SK-N-SH (cell line): ENCODE measurements around the gene RAD52. TPM values are rescaled to one million over a fixed set of nuclear protein-coding genes. Genes with fewer than 3 reads are reported as not detected.

Experiments used
- CTCF ChIA-PET: fragments of 300-600, 350-600 bp; formaldehyde crosslinking; extraction: SDS; loops from one replicate; lab custom pipeline; 2021; lab: Yijun Ruan, JAX
- POLR2A ChIA-PET: fragments of 350-600 bp; sonication (Branson Sonifier 250); formaldehyde crosslinking; extraction: SDS; loops from one replicate; lab custom pipeline; 2020; ENCODE audit warnings: antibody characterized with exemption, inconsistent platforms; lab: Yijun Ruan, JAX
- DNase-seq: peaks from one replicate; pipeline ENCODE4 v3.0.0; 2012
- H2AFZ ChIP-seq: fragments of 200-600 bp; sonication (generic); 2 replicates; pipeline ENCODE4 v1.8.1; 2016; ENCODE audit warnings: antibody characterized with exemption, mild to moderate bottlenecking, low read depth
- H3F3A ChIP-seq: fragments of 200-600 bp; sonication (generic); replicated peaks from 2 replicates; pipeline ENCODE3; 2016; ENCODE audit warnings: antibody characterized with exemption, mild to moderate bottlenecking; ENCODE audit not compliant: insufficient read depth
- H3K27ac ChIP-seq, 2 experiments: fragments of 200-500 bp in 1 of 2; fragments of 200-600 bp in 1 of 2; sonication (Bioruptor generic) in 1 of 2; sonication (generic), shearing (Covaris generic) in 1 of 2; 2 replicates each; pipeline versions ENCODE4 v1.5.1 to v1.6.1; 2014 to 2016; ENCODE audit warnings: low read depth in 2 of 2, inconsistent platforms in 1 of 2, low read length in 1 of 2, mild to moderate bottlenecking in 1 of 2, mixed read lengths in 1 of 2
- H3K27me3 ChIP-seq: fragments of 200-600 bp; sonication (generic), shearing (Covaris generic); 2 replicates; pipeline ENCODE4 v1.6.1; 2016; ENCODE audit warnings: mixed run types; ENCODE audit not compliant: insufficient read depth
- H3K36me3 ChIP-seq, 2 experiments: fragments of 200-500 bp in 1 of 2; fragments of 200-600 bp in 1 of 2; sonication (Bioruptor generic) in 1 of 2; sonication (generic) in 1 of 2; replicated peaks in 1 of 2; 2 replicates each; pipeline versions ENCODE3 to v1.5.1; 2014 to 2016; ENCODE audit warnings: low read length in 1 of 2, mild to moderate bottlenecking in 1 of 2; ENCODE audit not compliant: insufficient read depth in 2 of 2, control insufficient read depth in 1 of 2
- H3K4me1 ChIP-seq, 2 experiments: fragments of 200-500 bp in 1 of 2; fragments of 200-600 bp in 1 of 2; sonication (Bioruptor generic) in 1 of 2; sonication (generic), shearing (Covaris generic) in 1 of 2; 2 replicates each; pipeline versions ENCODE4 v1.5.1 to v1.6.1; 2014 to 2016; ENCODE audit warnings: low read depth in 1 of 2, low read length in 1 of 2, mixed run types in 1 of 2; ENCODE audit not compliant: insufficient read depth in 2 of 2, control insufficient read depth in 1 of 2
- H3K4me2 ChIP-seq: fragments of 200-600 bp; sonication (generic), shearing (Covaris generic); 2 replicates; pipeline ENCODE4 v1.6.1; 2017; ENCODE audit warnings: mixed run types
- H3K4me3 ChIP-seq, 2 experiments: fragments of 200-500 bp in 1 of 2; fragments of 200-600 bp in 1 of 2; sonication (Bioruptor generic) in 1 of 2; sonication (generic), shearing (Covaris generic) in 1 of 2; 2 replicates each; pipeline versions ENCODE4 v1.5.1 to v1.8.1; 2014 to 2016; ENCODE audit warnings: low read depth in 2 of 2, inconsistent platforms in 1 of 2, low read length in 1 of 2, mild to moderate bottlenecking in 1 of 2, mixed read lengths in 1 of 2, moderate library complexity in 1 of 2
- H3K79me2 ChIP-seq: fragments of 200-600 bp; sonication (generic); 2 replicates; pipeline ENCODE4 v1.8.1; 2017; ENCODE audit warnings: mild to moderate bottlenecking; ENCODE audit not compliant: insufficient read depth
- H3K9ac ChIP-seq: fragments of 200-600 bp; sonication (generic); 2 replicates; pipeline ENCODE4 v1.6.1; 2017; ENCODE audit warnings: mixed run types
- H3K9me2 ChIP-seq: fragments of 200-600 bp; sonication (generic); 2 replicates; pipeline ENCODE4 v1.6.1; 2017; ENCODE audit warnings: mixed run types
- H3K9me3 ChIP-seq: fragments of 200-600 bp; sonication (generic); 2 replicates; pipeline ENCODE4 v1.6.1; 2017; ENCODE audit warnings: mixed run types, mild to moderate bottlenecking, moderate library complexity
- H4K20me1 ChIP-seq: fragments of 200-600 bp; sonication (generic); 2 replicates; pipeline ENCODE4 v1.6.1; 2017; ENCODE audit warnings: mild to moderate bottlenecking, mixed run types; ENCODE audit not compliant: insufficient read depth
- ELF1 ChIP-seq: IDR thresholded peaks from 2 replicates; pipeline ENCODE4 v1.4.0; 2012
- EP300 ChIP-seq, 2 experiments: IDR thresholded peaks; 2 replicates each; pipeline versions ENCODE4 v1.4.0 to v1.6.1; 2012; ENCODE audit warnings: borderline replicate concordance in 1 of 2, low read depth in 1 of 2, low read length in 1 of 2
- GABPA ChIP-seq: IDR thresholded peaks from 2 replicates; pipeline ENCODE4 v1.4.0; 2012; ENCODE audit warnings: low read depth, mild to moderate bottlenecking
- IRF3 ChIP-seq: fragments of 150-350 bp; IDR thresholded peaks from 2 replicates; pipeline ENCODE4 v1.6.1; 2016; ENCODE audit warnings: mild to moderate bottlenecking, low read depth, low read length
- JUND ChIP-seq: IDR thresholded peaks from 2 replicates; pipeline ENCODE4 v1.4.0; 2012
- MEF2A ChIP-seq: IDR thresholded peaks from 2 replicates; pipeline ENCODE4 v1.4.0; 2012; ENCODE audit warnings: low read depth, borderline replicate concordance
- MXI1 ChIP-seq: IDR thresholded peaks from 2 replicates; pipeline ENCODE4 v1.6.1; 2012; ENCODE audit warnings: mild to moderate bottlenecking, low read depth, low read length, improper control_type of control experiment
- PBX3 ChIP-seq: IDR thresholded peaks from 2 replicates; pipeline ENCODE4; 2012
- POLR2AphosphoS5 ChIP-seq: IDR thresholded peaks from 2 replicates; pipeline ENCODE4 v1.6.1; 2012; ENCODE audit warnings: low read depth, low read length
- RAD21 ChIP-seq: IDR thresholded peaks from 2 replicates; pipeline ENCODE4 v1.6.1; 2012; ENCODE audit warnings: mild to moderate bottlenecking, low read length
- REST ChIP-seq: IDR thresholded peaks from 2 replicates; pipeline ENCODE4 v1.6.1; 2012; ENCODE audit warnings: mild to moderate bottlenecking, low read depth, low read length, moderate library complexity
- RXRA ChIP-seq: IDR thresholded peaks from 2 replicates; pipeline ENCODE4 v1.4.0; 2012; ENCODE audit warnings: low read depth, mild to moderate bottlenecking, borderline replicate concordance
- SMC3 ChIP-seq: IDR thresholded peaks from 2 replicates; pipeline ENCODE4 v1.6.1; 2012; ENCODE audit warnings: low read depth, low read length, improper control_type of control experiment
- TAF1 ChIP-seq: IDR thresholded peaks from 2 replicates; pipeline ENCODE4 v1.6.1; 2012; ENCODE audit warnings: low read depth, mild to moderate bottlenecking, low read length, moderate library complexity, borderline replicate concordance
- TEAD4 ChIP-seq: IDR thresholded peaks from 2 replicates; pipeline ENCODE4 v1.4.0; 2012; ENCODE audit warnings: mild to moderate bottlenecking, borderline replicate concordance; ENCODE audit not compliant: insufficient read depth
- USF1 ChIP-seq: IDR thresholded peaks from 2 replicates; pipeline ENCODE4 v1.4.0; 2012; ENCODE audit warnings: low read depth, borderline replicate concordance
- USF2 ChIP-seq: fragments of 150-350 bp; IDR thresholded peaks from 2 replicates; pipeline ENCODE4 v1.6.1; 2017; ENCODE audit warnings: antibody characterized with exemption, low read length, low read depth, borderline replicate concordance
- ZBTB33 ChIP-seq: IDR thresholded peaks from 2 replicates; pipeline ENCODE4 v1.4.0; 2012; ENCODE audit warnings: low read depth, borderline replicate concordance
- WGBS: methylation state at CpG from one replicate; pipeline ENCODE4 v1.1.6; 2017; ENCODE audit warnings: low lambda C conversion rate; 5-methylcytosine and 5-hydroxymethylcytosine counted together
- polyA plus RNA-seq, 3 experiments: library from polyadenylated mRNA; depleted of rRNA; stranded (reverse); fragments of >200 nt; gene quantifications; 2 replicates each; pipeline ENCODE4 v1.2.3, GENCODE V29; 2012

RAD52 gene
- polyA plus RNA-seq, 1 of the 3 experiments (the other 2 are of a cell fraction): 11.2 TPM

- no peak for TF ChIP-seq MXI1
- TF ChIP-seq JUND: no peak
- TF ChIP-seq POLR2AphosphoS5: no peak
- no peak for TF ChIP-seq RXRA
- TF ChIP-seq IRF3: no peak
Observed at GRCh38 chr12:981961-982360, 32.5 kb upstream of the RAD52 start (continued).

GRCh38 chr12:981176-981828 lies 31.8 kb upstream of the RAD52 start:
- WGBS: 92% methylated on average over 8 of the region's 8 CpGs
- Histone ChIP-seq H2AFZ (no peak overlapping the region), H3K27ac (no peak overlapping the region), H3K27me3 (no peaks in the 10 kb centered on the region), H4K20me1 (no peaks in the 10 kb centered on the region), H3K79me2 (no peaks in the 10 kb centered on the region), H3K4me2 (no peak overlapping the region), H3K9me3 (no peaks in the 10 kb centered on the region), H3K9ac (no peak overlapping the region), H3K36me3 (peaks cover 0 to 5% of the 10 kb centered on the region in 2 experiments), H3K4me1 (no peaks in the 10 kb centered on the region; a peak in 1 of 4 replicates), H3K9me2 (no peaks in the 10 kb centered on the region), H3K4me3 (no peak overlapping the region), H3F3A (peaks cover 3% of the 10 kb centered on the region)
- CTCF ChIA-PET: interaction anchor here (1.2 kb wide), 1 partner anchor 32 kb away, joined by 3 read pairs; the partner anchor contains the start of gene RAD52
- POLR2A ChIA-PET: no interaction called here
- no peak for TF ChIP-seq ZBTB33
- no peak for TF ChIP-seq TEAD4
- TF ChIP-seq ELF1: no peak
- no peak for TF ChIP-seq USF1
- TF ChIP-seq PBX3: no peak
- TF ChIP-seq SMC3: no peak
- no peak for TF ChIP-seq TAF1
- TF ChIP-seq MXI1: no peak
- no peak for TF ChIP-seq IRF3
- TF ChIP-seq USF2: no peak
- TF ChIP-seq REST: no peak
- TF ChIP-seq MEF2A: no peak
- TF ChIP-seq GABPA: no peak
- TF ChIP-seq RXRA: no peak
- no peak for TF ChIP-seq RAD21
- TF ChIP-seq EP300 (IDR thresholded peaks at IDR 0.05; ENCODE audit: borderline replicate concordance in 1 of 2, low read depth in 1 of 2, low read length in 1 of 2): no peak
- no peak for DNase-seq
